ENCODE data around the gene UBAC1.

UBAC1 gene

GRCh38 chr9:135906291-135907005 lies 54.7 kb downstream of the UBAC1 start:
- H3K9ac ChIP-seq (ENCODE audit: low read length in 2 of 2), result peak overlapping the region in 1 of 2 donors; percentile 50
- H3K27ac ChIP-seq (ENCODE audit: low read length), result peak overlapping the region; percentile 6
- peaks cover 27% of the 10 kb centered on the region for H3K4me1 ChIP-seq (ENCODE audit: control insufficient read depth, insufficient read depth, low read length)

DNA sequence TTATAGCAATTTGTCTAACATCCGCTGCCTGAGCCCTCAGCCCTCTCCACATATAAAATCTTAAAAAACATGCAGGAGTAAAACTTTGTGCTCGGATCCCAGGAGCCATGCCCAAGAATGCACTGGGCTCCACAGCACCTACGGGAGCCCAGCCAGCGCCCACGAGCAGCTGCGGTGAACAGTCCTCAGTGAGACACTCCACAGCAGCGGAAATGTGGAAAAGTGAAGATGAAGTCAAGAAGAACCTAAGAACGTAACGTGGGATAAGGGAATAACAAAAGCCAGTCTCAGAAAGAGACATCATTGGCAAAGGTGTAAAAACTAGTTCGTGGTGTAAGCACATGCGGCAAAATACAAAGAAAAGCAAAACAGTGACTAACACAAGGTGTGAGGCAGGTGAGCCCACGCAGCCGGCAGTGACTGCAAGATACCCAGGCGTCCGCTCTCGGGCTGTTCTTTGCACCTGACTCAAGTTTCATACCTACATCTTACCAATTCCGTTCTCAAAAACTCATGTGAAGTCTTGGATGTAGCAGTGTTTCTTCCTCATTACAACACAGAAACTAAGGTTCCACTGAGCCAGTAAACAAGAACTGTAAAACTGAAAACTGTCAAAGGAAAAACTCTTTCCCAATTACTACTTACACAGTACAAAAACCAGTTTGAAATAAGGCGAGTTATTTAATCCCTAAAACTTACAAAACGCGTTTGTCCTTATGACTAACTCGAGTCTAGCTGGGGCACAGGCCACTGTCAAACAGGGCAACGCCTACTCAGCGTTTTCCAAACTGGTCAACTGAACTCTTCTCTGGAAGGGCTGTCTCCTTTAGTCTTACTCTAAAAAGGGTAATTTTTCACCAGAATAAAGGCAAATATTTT lies 55.6 kb downstream of the UBAC1 start:
- Histone ChIP-seq H3K9ac (ENCODE audit: low read length in 2 of 2) (peak overlapping the region in 1 of 2 donors; percentile 50), H3K27me3 (ENCODE audit: control insufficient read depth in 1 of 2, insufficient read depth in 2 of 2, low read length in 2 of 2) (no peaks in the 10 kb centered on the region), H3K36me3 (ENCODE audit: control insufficient read depth in 2 of 2, insufficient read depth in 2 of 2, low read length in 2 of 2) (no peaks in the 10 kb centered on the region), H3K4me1 (ENCODE audit: control insufficient read depth, insufficient read depth, low read length) (peaks cover 27% of the 10 kb centered on the region), H3K4me3 (ENCODE audit: low read length in 2 of 2) (peak overlapping the region; percentile 48 to 71), H3K27ac (ENCODE audit: low read length) (peak overlapping the region; percentile 6), H3K9me3 (ENCODE audit: control insufficient read depth in 2 of 2, low read length in 2 of 2) (no peaks in the 10 kb centered on the region)

More at GRCh38 chr9:135906291-135907005, 54.7 kb downstream of the UBAC1 start:
- Histone ChIP-seq H3K27me3 (ENCODE audit: control insufficient read depth in 1 of 2, insufficient read depth in 2 of 2, low read length in 2 of 2) (no peaks in the 10 kb centered on the region), H3K4me3 (ENCODE audit: low read length in 2 of 2) (peak overlapping the region; percentile 48 to 71), H3K9me3 (ENCODE audit: control insufficient read depth in 2 of 2, low read length in 2 of 2) (no peaks in the 10 kb centered on the region), H3K36me3 (ENCODE audit: control insufficient read depth in 2 of 2, insufficient read depth in 2 of 2, low read length in 2 of 2) (peaks cover 0 to 4% of the 10 kb centered on the region in 2 donors)

- Histone ChIP-seq H3K4me3 (ENCODE audit: low read length in 2 of 2) (no peak overlapping the region), H3K9me3 (ENCODE audit: control insufficient read depth in 2 of 2, low read length in 2 of 2) (no peaks in the 10 kb centered on the region), H3K36me3 (ENCODE audit: control insufficient read depth in 2 of 2, insufficient read depth in 2 of 2, low read length in 2 of 2) (no peaks in the 10 kb centered on the region), H3K27ac (ENCODE audit: low read length) (no peak overlapping the region), H3K4me1 (ENCODE audit: control insufficient read depth, insufficient read depth, low read length) (peaks cover 24% of the 10 kb centered on the region), H3K9ac (ENCODE audit: low read length in 2 of 2) (no peak overlapping the region), H3K27me3 (ENCODE audit: control insufficient read depth in 1 of 2, insufficient read depth in 2 of 2, low read length in 2 of 2) (no peaks in the 10 kb centered on the region)
Measured at GRCh38 chr9:135903786-135904520, 57.2 kb downstream of the UBAC1 start.

- Histone ChIP-seq H3K27ac (ENCODE audit: low read length) (no peak overlapping the region), H3K36me3 (ENCODE audit: control insufficient read depth in 2 of 2, insufficient read depth in 2 of 2, low read length in 2 of 2) (no peaks in the 10 kb centered on the region), H3K4me1 (ENCODE audit: control insufficient read depth, insufficient read depth, low read length) (peaks cover 18% of the 10 kb centered on the region), H3K9ac (ENCODE audit: low read length in 2 of 2) (no peak overlapping the region), H3K4me3 (ENCODE audit: low read length in 2 of 2) (no peak overlapping the region), H3K27me3 (ENCODE audit: control insufficient read depth in 1 of 2, insufficient read depth in 2 of 2, low read length in 2 of 2) (no peaks in the 10 kb centered on the region), H3K9me3 (ENCODE audit: control insufficient read depth in 2 of 2, low read length in 2 of 2) (no peaks in the 10 kb centered on the region)
Measured at GRCh38 chr9:135903358-135903656, 57.9 kb downstream of the UBAC1 start.

DNA sequence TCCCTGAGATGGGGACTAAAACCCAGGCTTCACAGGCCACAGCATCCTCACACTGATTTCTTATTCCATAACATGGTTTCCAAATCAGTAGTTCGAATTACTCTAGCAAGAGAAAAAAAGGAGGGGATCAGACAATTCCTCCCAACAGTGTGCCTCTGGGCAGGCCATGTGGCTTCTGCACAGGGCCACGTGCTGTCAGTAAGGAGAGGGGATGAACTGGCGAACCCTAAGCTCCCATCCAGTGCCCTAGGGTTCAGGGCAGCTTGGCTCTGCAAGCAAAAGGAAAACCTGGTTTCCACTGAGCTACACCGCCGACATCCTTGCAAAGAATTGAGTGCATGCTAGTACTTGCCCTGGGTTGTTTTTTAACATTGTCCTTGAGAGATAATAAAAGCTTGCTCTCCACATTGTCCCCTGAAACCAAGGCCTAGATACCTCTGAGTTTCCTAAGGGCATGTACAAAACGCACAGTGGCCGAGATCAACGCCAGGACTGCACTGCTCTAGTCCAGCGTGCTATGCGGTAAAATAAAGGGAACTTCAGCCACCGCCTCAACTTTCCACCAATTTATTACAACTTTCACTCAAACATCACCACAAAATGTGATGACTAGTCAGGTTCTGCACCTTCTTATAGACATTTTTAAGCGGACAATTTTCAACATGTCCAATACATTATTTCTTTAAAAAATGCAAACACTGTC lies 58.4 kb downstream of the UBAC1 start:
- H3K36me3 ChIP-seq (ENCODE audit: control insufficient read depth in 2 of 2, insufficient read depth in 2 of 2, low read length in 2 of 2), result no peaks in the 10 kb centered on the region
- H3K27ac ChIP-seq (ENCODE audit: low read length), result no peak overlapping the region
- H3K4me3 ChIP-seq (ENCODE audit: low read length in 2 of 2), result no peak overlapping the region
- H3K27me3 ChIP-seq (ENCODE audit: control insufficient read depth in 1 of 2, insufficient read depth in 2 of 2, low read length in 2 of 2), result no peaks in the 10 kb centered on the region
- H3K9ac ChIP-seq (ENCODE audit: low read length in 2 of 2), result no peak overlapping the region
- peaks cover 14% of the 10 kb centered on the region for H3K4me1 ChIP-seq (ENCODE audit: control insufficient read depth, insufficient read depth, low read length)
- H3K9me3 ChIP-seq (ENCODE audit: control insufficient read depth in 2 of 2, low read length in 2 of 2), result no peaks in the 10 kb centered on the region

DNA sequence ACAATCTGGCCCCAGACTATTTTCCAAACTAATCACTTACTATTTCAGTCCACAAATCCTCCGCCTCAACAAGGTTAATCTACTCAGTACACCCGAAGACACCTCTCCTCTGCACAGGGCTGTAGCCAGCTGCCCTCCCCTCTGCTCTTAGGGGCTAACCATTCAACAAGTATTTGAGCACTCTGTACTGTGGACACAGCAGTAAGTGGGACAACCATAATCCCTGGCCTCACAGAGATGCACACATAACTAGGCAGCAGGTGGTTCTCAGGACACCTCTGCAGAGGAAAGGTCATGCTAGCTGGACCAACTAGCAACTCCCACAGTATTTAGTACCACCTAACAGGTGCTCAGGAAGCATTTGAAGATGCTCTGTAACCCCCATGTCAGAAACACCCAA lies 59.3 kb downstream of the UBAC1 start:
- H3K27ac ChIP-seq (ENCODE audit: low read length), result no peak overlapping the region
- H3K9me3 ChIP-seq (ENCODE audit: control insufficient read depth in 2 of 2, low read length in 2 of 2), result no peaks in the 10 kb centered on the region
- H3K4me1 ChIP-seq (ENCODE audit: control insufficient read depth, insufficient read depth, low read length), result peaks cover 14% of the 10 kb centered on the region
- H3K27me3 ChIP-seq (ENCODE audit: control insufficient read depth in 1 of 2, insufficient read depth in 2 of 2, low read length in 2 of 2), result no peaks in the 10 kb centered on the region
- no peak overlapping the region for H3K9ac ChIP-seq (ENCODE audit: low read length in 2 of 2)
- no peak overlapping the region for H3K4me3 ChIP-seq (ENCODE audit: low read length in 2 of 2)
- no peaks in the 10 kb centered on the region for H3K36me3 ChIP-seq (ENCODE audit: control insufficient read depth in 2 of 2, insufficient read depth in 2 of 2, low read length in 2 of 2)

DNA sequence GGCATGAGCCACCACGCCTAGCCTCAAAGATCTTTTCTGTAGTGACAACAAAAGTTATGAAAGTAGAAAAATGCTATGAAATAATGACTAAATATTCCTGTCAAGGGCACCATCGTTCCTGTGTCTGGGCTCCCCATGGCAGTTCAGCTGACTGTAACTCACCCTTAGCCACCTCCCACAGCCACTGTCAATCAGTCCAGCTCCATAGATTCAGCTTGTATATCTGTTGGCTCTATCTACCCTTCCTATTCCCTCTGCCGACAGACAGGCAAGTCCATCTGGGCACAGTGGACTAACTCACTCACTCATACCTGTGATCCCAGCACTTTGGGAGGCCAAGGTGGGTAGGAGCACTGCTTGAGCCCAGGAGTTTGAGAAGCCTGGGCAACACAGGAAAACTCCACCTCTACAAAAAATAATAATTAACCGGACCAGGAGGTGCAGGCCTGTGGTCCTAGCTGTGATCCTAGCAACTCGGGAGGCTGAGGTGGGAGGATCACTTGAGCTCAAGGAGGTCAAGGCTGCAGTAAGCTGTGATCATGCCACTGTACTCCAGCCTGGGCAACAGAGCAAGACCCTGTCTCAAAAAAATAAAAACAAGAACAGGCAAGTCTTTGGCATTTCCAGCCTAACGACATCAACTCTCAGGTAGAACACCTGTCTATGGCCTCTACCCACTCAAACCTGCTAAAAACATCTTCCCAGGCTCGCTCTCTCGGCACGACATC lies 60.0 kb downstream of the UBAC1 start:
- Histone ChIP-seq H3K27ac (ENCODE audit: low read length) (no peak overlapping the region), H3K9me3 (ENCODE audit: control insufficient read depth in 2 of 2, low read length in 2 of 2) (no peaks in the 10 kb centered on the region)

GRCh38 chr9:135898634-135899407 lies 62.4 kb downstream of the UBAC1 start:
- no peaks in the 10 kb centered on the region for H3K9me3 ChIP-seq (ENCODE audit: control insufficient read depth in 2 of 2, low read length in 2 of 2)
- no peak overlapping the region for H3K9ac ChIP-seq (ENCODE audit: low read length in 2 of 2)
- no peak overlapping the region for H3K27ac ChIP-seq (ENCODE audit: low read length)
- H3K4me3 ChIP-seq (ENCODE audit: low read length in 2 of 2), result no peak overlapping the region
- no peaks in the 10 kb centered on the region for H3K27me3 ChIP-seq (ENCODE audit: control insufficient read depth in 1 of 2, insufficient read depth in 2 of 2, low read length in 2 of 2)
- no peaks in the 10 kb centered on the region for H3K4me1 ChIP-seq (ENCODE audit: control insufficient read depth, insufficient read depth, low read length)
- H3K36me3 ChIP-seq (ENCODE audit: control insufficient read depth in 2 of 2, insufficient read depth in 2 of 2, low read length in 2 of 2), result no peaks in the 10 kb centered on the region

More for the DNA sequence above, 60.0 kb downstream of the UBAC1 start:
- Histone ChIP-seq H3K4me3 (ENCODE audit: low read length in 2 of 2) (no peak overlapping the region), H3K9ac (ENCODE audit: low read length in 2 of 2) (no peak overlapping the region), H3K27me3 (ENCODE audit: control insufficient read depth in 1 of 2, insufficient read depth in 2 of 2, low read length in 2 of 2) (no peaks in the 10 kb centered on the region), H3K36me3 (ENCODE audit: control insufficient read depth in 2 of 2, insufficient read depth in 2 of 2, low read length in 2 of 2) (no peaks in the 10 kb centered on the region), H3K4me1 (ENCODE audit: control insufficient read depth, insufficient read depth, low read length) (peaks cover 11% of the 10 kb centered on the region)

DNA sequence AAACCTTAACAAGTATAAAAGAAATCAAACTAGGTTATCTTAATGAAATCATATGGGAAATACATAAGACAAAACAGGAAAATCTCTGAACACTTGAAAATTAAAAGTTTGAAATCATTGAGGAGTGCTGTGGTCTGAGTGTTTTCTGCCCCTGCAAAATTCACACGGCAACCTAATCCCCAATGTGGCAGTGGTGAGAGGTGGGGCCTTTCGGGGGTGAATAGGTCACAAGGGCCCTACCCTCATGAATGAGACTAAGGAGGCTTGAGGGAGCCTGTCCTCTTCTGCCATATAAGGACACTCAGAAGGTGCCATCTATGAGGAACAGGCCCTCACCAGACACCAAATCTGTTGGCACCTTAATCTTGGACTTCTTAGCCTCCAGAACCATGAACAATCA lies 64.5 kb downstream of the UBAC1 start:
- Histone ChIP-seq H3K36me3 (ENCODE audit: control insufficient read depth in 2 of 2, insufficient read depth in 2 of 2, low read length in 2 of 2) (no peaks in the 10 kb centered on the region), H3K27ac (ENCODE audit: low read length) (no peak overlapping the region), H3K4me1 (ENCODE audit: control insufficient read depth, insufficient read depth, low read length) (no peaks in the 10 kb centered on the region), H3K27me3 (ENCODE audit: control insufficient read depth in 1 of 2, insufficient read depth in 2 of 2, low read length in 2 of 2) (no peaks in the 10 kb centered on the region), H3K9ac (ENCODE audit: low read length in 2 of 2) (no peak overlapping the region), H3K9me3 (ENCODE audit: control insufficient read depth in 2 of 2, low read length in 2 of 2) (no peaks in the 10 kb centered on the region), H3K4me3 (ENCODE audit: low read length in 2 of 2) (no peak overlapping the region)

Data from stomach smooth muscle (tissue), 2 donors.